B cell (primary cell): ENCODE measurements around the gene CTNNA2.

Experiments
- CTCF ChIP-seq: fragments of 200-600 bp; IDR thresholded peaks from one replicate; pipeline ENCODE4 v1.8.0; 2022; ENCODE audit warnings: antibody characterized with exemption, mild to moderate bottlenecking
- EZH2 ChIP-seq: IDR thresholded peaks from 2 replicates; pipeline ENCODE4 v1.6.1; 2012; ENCODE audit warnings: borderline replicate concordance, low read depth, mild to moderate bottlenecking, moderate library complexity, low read length; ENCODE audit not compliant: insufficient read depth, poor library complexity, severe bottlenecking

- TF ChIP-seq CTCF: no peak
- no peak for TF ChIP-seq EZH2
Observed at GRCh38 chr2:80610108-80610507, 1097.3 kb downstream of the CTNNA2 start.
